Body of pancreas (tissue), 4 donors: ENCODE data around the gene CHTOP. TPM values are rescaled to one million over a fixed set of nuclear protein-coding genes. Genes with fewer than 3 reads are reported as not detected.
"Not testable (repeated sequence)": the region's sequence is repeated elsewhere in the genome, so short reads cannot be mapped to it uniquely, and the experiment has no call there.

ENCODE experiments used
- ATAC-seq: fragments of 150-250 bp; one replicate; pipeline ENCODE4 v1.9.1; 2016
- DNase-seq, 4 donors: peaks; one replicate each; pipeline ENCODE4 v3.0.0-alpha.2; 2019
- H3K27ac ChIP-seq, 4 donors: fragments of 200-600 bp; sonication (generic); 1 replicate in 3 of 4; 2 replicates in 1 of 4; pipeline versions ENCODE4 v1.5.1 to v1.6.1; 2016 to 2019; ENCODE audit warnings: mild to moderate bottlenecking in 1 of 4, mixed read lengths in 1 of 4, moderate library complexity in 1 of 4
- H3K27me3 ChIP-seq, 2 donors: fragments of 200-600 bp; sonication (generic); one replicate each; pipeline ENCODE4 v1.6.0; 2016; ENCODE audit warnings: mild to moderate bottlenecking in 1 of 2
- H3K36me3 ChIP-seq, 2 donors: fragments of 200-600 bp; sonication (generic); replicated peaks in 1 of 2; 2 replicates each; pipeline ENCODE4 v1.5.1; 2016; ENCODE audit warnings: low read depth in 2 of 2; ENCODE audit not compliant: insufficient read depth in 1 of 2
- H3K4me1 ChIP-seq: fragments of 200-600 bp; sonication (generic); one replicate; pipeline ENCODE4 v1.6.0; 2016
- H3K4me3 ChIP-seq, 2 donors: fragments of 200-600 bp; sonication (generic); 1 replicate in 1 of 2; 2 replicates in 1 of 2; pipeline ENCODE4 v1.5.1; 2016 to 2019
- H3K9me3 ChIP-seq, 3 donors: fragments of 200-600 bp; sonication (generic); 1 replicate in 2 of 3; 2 replicates in 1 of 3; pipeline ENCODE4 v1.5.1; 2016
- POLR2A ChIP-seq, 3 donors: fragments of 450-650 bp; IDR thresholded peaks; one replicate each; pipeline ENCODE4 v1.6.1; 2016; ENCODE audit warnings: antibody characterized with exemption in 3 of 3, mild to moderate bottlenecking in 2 of 3
- WGBS, 2 donors: methylation state at CpG; one replicate each; pipeline ENCODE4 v1.1.5; 2017; 5-methylcytosine and 5-hydroxymethylcytosine counted together
- intact Hi-C: fragments of 100-400 bp; cut with DNase I; formaldehyde crosslinking; loops from one replicate; pipeline ENCODE4 v1.15.1; 2023
- total RNA-seq, 2 donors: library from RNA; depleted of rRNA; stranded (reverse); fragments of >200 nt; gene quantifications; one replicate each; pipeline ENCODE4 v1.1.0, GENCODE V29; 2016
- TF ChIP-seq, protein P1 (sequence below), 7 experiments: fragments of 450-650 bp in 4 of 7; fragments of 200-600 bp in 3 of 7; sonication (generic) in 3 of 7; IDR thresholded peaks; one replicate each; pipeline ENCODE4 v1.5.1; 2016 to 2019; ENCODE audit warnings: antibody characterized with exemption in 7 of 7

Gene CHTOP, protein sequence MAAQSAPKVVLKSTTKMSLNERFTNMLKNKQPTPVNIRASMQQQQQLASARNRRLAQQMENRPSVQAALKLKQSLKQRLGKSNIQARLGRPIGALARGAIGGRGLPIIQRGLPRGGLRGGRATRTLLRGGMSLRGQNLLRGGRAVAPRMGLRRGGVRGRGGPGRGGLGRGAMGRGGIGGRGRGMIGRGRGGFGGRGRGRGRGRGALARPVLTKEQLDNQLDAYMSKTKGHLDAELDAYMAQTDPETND
- total RNA-seq, result 10 to 100 TPM; 62.3 to 68.0 TPM

DNA sequence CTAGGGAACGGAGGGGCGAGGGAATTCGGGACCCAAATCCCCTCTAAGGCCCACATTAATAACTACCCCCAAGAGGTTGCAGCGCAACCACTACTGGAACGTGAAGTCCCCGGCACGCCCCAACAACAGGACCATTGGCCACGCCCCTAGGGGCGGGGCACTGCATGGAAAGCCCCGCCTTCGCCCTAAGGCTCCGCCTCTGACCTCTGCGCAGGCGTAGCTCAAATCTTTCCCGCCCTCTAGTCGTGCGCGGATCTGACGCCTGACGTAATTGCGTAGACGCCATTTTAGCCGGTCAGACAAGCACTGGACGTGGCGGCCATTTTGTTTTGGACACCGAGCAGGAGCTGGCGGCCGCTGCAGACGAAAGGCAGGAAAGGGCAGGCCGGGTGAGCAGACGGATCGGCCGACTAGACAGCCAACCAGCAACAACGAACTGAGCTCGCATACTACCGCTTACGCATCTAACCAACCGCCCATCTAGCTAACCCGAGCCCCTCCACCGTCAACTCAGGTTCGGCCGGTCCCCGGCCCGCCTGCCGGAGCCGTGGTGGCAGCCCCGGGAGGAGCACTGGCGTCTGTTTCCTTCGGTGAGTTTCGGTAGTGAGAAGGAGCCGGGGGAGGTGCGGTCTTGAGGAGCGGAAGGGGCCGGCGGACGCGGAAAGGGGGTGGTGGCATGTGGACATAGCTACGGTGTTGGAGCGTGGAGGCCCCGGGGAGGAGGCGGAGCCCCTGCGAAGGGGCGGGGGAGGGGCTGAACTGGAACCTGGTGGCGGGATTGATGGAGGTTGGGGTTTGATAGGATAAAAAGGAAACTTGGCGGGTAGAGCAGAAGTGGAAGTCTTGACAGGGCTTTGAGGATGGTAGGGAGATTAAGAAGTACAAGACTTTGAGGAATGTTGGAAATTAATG lies at the start of gene CHTOP:
TSS of gene CHTOP (plus strand) at position 313 of the 912 bp plus-strand sequence. CDS start 2,523 bp downstream, outside the sequence.
- Histone ChIP-seq H3K36me3 (peaks cover 0 to under 1% of the 10 kb centered on the region in 2 donors), H3K9me3 (no peaks in the 10 kb centered on the region), H3K4me3 (peak within 1 kb of the TSS; percentile 42 to 99), H3K27ac (peak within 1 kb of the TSS; percentile 99 to 100 (median 100)), H3K4me1 (peaks cover 46% of the 10 kb centered on the region), H3K27me3 (no peaks in the 10 kb centered on the region)
- TF ChIP-seq, protein P1, sequence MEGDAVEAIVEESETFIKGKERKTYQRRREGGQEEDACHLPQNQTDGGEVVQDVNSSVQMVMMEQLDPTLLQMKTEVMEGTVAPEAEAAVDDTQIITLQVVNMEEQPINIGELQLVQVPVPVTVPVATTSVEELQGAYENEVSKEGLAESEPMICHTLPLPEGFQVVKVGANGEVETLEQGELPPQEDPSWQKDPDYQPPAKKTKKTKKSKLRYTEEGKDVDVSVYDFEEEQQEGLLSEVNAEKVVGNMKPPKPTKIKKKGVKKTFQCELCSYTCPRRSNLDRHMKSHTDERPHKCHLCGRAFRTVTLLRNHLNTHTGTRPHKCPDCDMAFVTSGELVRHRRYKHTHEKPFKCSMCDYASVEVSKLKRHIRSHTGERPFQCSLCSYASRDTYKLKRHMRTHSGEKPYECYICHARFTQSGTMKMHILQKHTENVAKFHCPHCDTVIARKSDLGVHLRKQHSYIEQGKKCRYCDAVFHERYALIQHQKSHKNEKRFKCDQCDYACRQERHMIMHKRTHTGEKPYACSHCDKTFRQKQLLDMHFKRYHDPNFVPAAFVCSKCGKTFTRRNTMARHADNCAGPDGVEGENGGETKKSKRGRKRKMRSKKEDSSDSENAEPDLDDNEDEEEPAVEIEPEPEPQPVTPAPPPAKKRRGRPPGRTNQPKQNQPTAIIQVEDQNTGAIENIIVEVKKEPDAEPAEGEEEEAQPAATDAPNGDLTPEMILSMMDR (IDR thresholded peaks at IDR 0.05), result peak in 2 of 7 experiments; percentile 13 to 18
- TF ChIP-seq POLR2A (IDR thresholded peaks at IDR 0.05), result peak; percentile 75 to 93 (median 93)
- WGBS, 2 donors, result 1 to 9% methylated on average over 29 to 63 of the region's 65 CpGs
- peak; percentile 96 for ATAC-seq
- intact Hi-C loops, result no loop called here
- DNase-seq, result peak; percentile 98 to 99 (median 99)

DNA sequence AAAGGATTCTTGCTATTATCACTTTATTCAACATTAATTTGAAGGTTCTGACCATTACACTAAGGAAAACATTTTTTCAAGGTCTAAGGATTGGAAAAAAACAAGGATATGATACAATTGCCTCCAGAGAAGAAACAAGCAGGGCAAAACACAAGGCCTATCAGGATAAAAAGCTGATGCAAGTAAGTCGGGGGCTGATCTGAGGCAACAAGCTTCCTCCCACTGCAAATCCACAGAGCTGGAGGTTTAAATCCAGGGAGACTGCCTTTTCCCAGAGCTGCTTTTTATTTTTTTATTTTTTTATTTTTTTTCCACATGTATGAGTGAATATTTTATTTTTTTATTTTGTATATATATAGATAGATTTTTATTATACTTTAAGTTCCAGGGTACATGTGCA lies 48.9 kb upstream of the CHTOP start:
- 81 to 86% methylated on average over 1 of the region's 1 CpG for WGBS, 2 donors
- intact Hi-C loops, result no loop called here
- H3K4me1 ChIP-seq, result no peaks in the 10 kb centered on the region
- H3K9me3 ChIP-seq, result no peaks in the 10 kb centered on the region
- no peak overlapping the region for H3K27ac ChIP-seq
- H3K36me3 ChIP-seq, result no peaks in the 10 kb centered on the region
- no peak for TF ChIP-seq POLR2A (IDR thresholded peaks at IDR 0.05)
- TF ChIP-seq, protein P1 (IDR thresholded peaks at IDR 0.05), result no peak
- ATAC-seq (no peak), DNase-seq (no peak)
- no peaks in the 10 kb centered on the region for H3K27me3 ChIP-seq
- no peak overlapping the region for H3K4me3 ChIP-seq

DNA sequence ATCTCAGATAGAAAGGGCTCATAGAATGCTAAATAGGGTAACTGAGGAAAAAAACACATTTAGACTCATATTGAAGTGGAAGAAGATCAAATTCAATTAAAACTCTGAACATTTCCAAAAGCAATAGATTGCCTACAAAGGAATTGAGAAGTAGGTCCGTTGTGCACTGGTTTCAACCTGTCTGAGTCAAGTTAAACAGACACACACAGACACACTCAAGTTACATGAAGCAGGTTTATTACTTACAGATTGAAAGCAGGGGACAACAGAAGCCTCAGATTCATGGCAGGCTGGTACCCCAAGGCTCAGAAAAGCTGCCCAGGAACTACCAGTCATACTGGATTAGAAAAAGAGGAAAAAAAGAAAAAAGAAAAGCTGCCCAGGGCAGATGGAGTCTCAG lies 47.5 kb upstream of the CHTOP start:
- no peaks in the 10 kb centered on the region for H3K36me3 ChIP-seq
- no peaks in the 10 kb centered on the region for H3K27me3 ChIP-seq
- ATAC-seq (no peak), DNase-seq (no peak)
- H3K4me3 ChIP-seq, result no peak overlapping the region
- no peak overlapping the region for H3K27ac ChIP-seq
- 54 to 73% methylated on average over 1 of the region's 1 CpG for WGBS, 2 donors
- TF ChIP-seq, protein P1 (IDR thresholded peaks at IDR 0.05), result no peak
- TF ChIP-seq POLR2A (IDR thresholded peaks at IDR 0.05), result no peak
- intact Hi-C loops, result no loop called here
- no peaks in the 10 kb centered on the region for H3K9me3 ChIP-seq
- H3K4me1 ChIP-seq, result no peaks in the 10 kb centered on the region

DNA sequence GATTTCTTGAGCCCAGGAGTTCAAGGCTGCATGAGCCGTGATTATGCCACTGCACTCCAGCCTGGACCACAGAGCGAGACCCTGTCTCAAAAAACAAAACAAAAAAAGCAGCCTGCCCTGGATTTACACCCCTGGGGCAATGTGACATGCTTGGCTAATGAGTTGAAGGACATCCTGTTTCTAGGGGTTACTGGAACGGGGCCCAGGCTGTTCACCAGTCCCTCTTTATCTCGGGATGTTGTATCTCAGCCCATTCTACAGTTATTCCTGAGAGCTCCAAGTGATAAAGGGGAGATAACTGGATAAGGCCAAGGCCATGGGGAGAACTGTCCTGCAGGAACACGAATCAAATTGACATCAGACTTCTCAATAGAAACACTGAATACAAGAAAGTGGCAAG lies 46.6 kb upstream of the CHTOP start:
- Histone ChIP-seq H3K4me3 (no peak overlapping the region), H3K4me1 (no peaks in the 10 kb centered on the region), H3K27me3 (no peaks in the 10 kb centered on the region), H3K36me3 (no peaks in the 10 kb centered on the region), H3K9me3 (no peaks in the 10 kb centered on the region), H3K27ac (no peak overlapping the region)
- TF ChIP-seq, protein P1 (IDR thresholded peaks at IDR 0.05), result no peak
- no peak for TF ChIP-seq POLR2A (IDR thresholded peaks at IDR 0.05)
- no peak for ATAC-seq
- no peak for DNase-seq
- intact Hi-C loops, result no loop called here
- WGBS, 2 donors, result 45 to 57% methylated on average over 5 of the region's 5 CpGs

DNA sequence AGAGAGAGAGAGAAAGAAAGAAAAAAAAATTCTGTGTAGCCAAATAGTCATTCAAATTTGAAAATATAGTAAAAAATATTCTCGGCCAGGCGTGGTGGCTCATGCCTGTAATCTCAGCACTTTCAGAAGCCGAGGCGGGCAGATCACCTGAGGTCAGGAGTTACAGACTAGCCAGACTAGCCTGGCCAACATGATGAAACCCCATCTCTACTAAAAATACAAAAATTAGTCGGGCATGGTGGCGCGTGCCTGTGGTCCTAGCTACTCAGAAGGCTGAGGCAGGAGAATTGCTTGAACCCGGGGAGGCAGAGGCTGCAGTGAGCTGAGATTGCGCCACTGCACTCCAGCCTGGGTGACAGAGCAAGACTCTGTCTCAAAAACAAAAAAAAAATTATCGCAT lies 45.8 kb upstream of the CHTOP start:
- intact Hi-C loops, H3K4me1 ChIP-seq, H3K9me3 ChIP-seq, H3K27ac ChIP-seq, H3K4me3 ChIP-seq, ATAC-seq, H3K27me3 ChIP-seq, H3K36me3 ChIP-seq, DNase-seq: not testable (repeated sequence)
- WGBS, 2 donors, result 87 to 95% methylated on average over 10 of the region's 10 CpGs
